H1 (cell line): ENCODE measurements around the gene ZNF575. TPM values are rescaled to one million over a fixed set of nuclear protein-coding genes. Genes with fewer than 3 reads are reported as not detected.

Source experiments
- CTCF ChIA-PET: fragments of 300-600 bp; sonication (Branson Sonifier 250); formaldehyde crosslinking; loops from one replicate; lab custom pipeline; 2021; ENCODE audit not compliant: partially characterized antibody; lab: Charles Lee
- POLR2A ChIA-PET: fragments of 300-600 bp; sonication (Branson Sonifier 250); formaldehyde crosslinking; loops from one replicate; lab custom pipeline; 2021; ENCODE audit warnings: inconsistent platforms; ENCODE audit not compliant: partially characterized antibody; lab: Charles Lee
- DNase-seq, 2 experiments: peaks; one replicate each; pipeline versions ENCODE4 v3.0.0 to v3.0.0-alpha.2; 2010 to 2022; ENCODE audit warnings: low spot score in 2 of 2, low read depth in 1 of 2, mixed read lengths in 1 of 2
- FAIRE-seq: peaks from 2 replicates; lab custom pipeline; 2011; peaks lifted over from hg19 to GRCh38; lab: Jason Lieb, UNC
- H2AFZ ChIP-seq: 2 replicates; pipeline ENCODE4 v1.8.1; 2012; ENCODE audit warnings: low read length, inconsistent platforms
- H2AK5ac ChIP-seq: 2 replicates; pipeline ENCODE4 v1.6.1; 2013; ENCODE audit warnings: low read depth, low read length
- H2BK120ac ChIP-seq: replicated peaks from 2 replicates; pipeline ENCODE3; 2013; ENCODE audit warnings: low read depth, low read length, inconsistent platforms
- H2BK12ac ChIP-seq: 2 replicates; pipeline ENCODE4 v1.6.1; 2013; ENCODE audit warnings: low read depth, low read length
- H2BK15ac ChIP-seq: 2 replicates; pipeline ENCODE4 v1.6.1; 2013; ENCODE audit warnings: low read length
- H2BK20ac ChIP-seq: 2 replicates; pipeline ENCODE4 v1.6.1; 2013; ENCODE audit warnings: low read length
- H2BK5ac ChIP-seq: 2 replicates; pipeline ENCODE4 v1.6.1; 2013; ENCODE audit warnings: low read depth, low read length
- H3K14ac ChIP-seq: 2 replicates; pipeline ENCODE4 v1.6.1; 2013; ENCODE audit warnings: inconsistent platforms; ENCODE audit not compliant: insufficient read length
- H3K18ac ChIP-seq: 2 replicates; pipeline ENCODE4 v1.6.1; 2013; ENCODE audit warnings: low read length; ENCODE audit errors: extremely low read depth
- H3K23ac ChIP-seq: 2 replicates; pipeline ENCODE4 v1.6.1; 2013; ENCODE audit warnings: inconsistent platforms; ENCODE audit not compliant: insufficient read length
- H3K23me2 ChIP-seq: 2 replicates; pipeline ENCODE4 v1.6.1; 2013; ENCODE audit warnings: low read depth, low read length
- H3K27ac ChIP-seq: 2 replicates; pipeline ENCODE4 v1.6.1; 2011; ENCODE audit warnings: low read depth, low read length, inconsistent platforms
- H3K27me3 ChIP-seq, 4 experiments: replicated peaks in 1 of 4; 1 replicate in 1 of 4; 2 replicates in 3 of 4; pipeline versions ENCODE4 v1.6.1 to v1.8.1; 2011 to 2013; ENCODE audit warnings: low read length in 3 of 4, mild to moderate bottlenecking in 3 of 4, inconsistent platforms in 2 of 4, mixed read lengths in 2 of 4, moderate library complexity in 1 of 4; ENCODE audit not compliant: control insufficient read depth in 3 of 4, insufficient read depth in 3 of 4; ENCODE audit errors: extremely low read depth in 1 of 4
- H3K36me3 ChIP-seq, 4 experiments: 2 replicates each; pipeline versions ENCODE4 v1.6.1 to v1.8.1; 2011 to 2013; ENCODE audit warnings: mild to moderate bottlenecking in 4 of 4, low read length in 3 of 4, moderate library complexity in 2 of 4, control low read depth in 1 of 4, inconsistent platforms in 1 of 4; ENCODE audit not compliant: insufficient read depth in 4 of 4, control insufficient read depth in 2 of 4
- H3K4ac ChIP-seq: replicated peaks from 2 replicates; pipeline ENCODE3; 2013; ENCODE audit warnings: low read length, low read depth, mixed read lengths, inconsistent platforms; ENCODE audit not compliant: insufficient read length
- H3K4me1 ChIP-seq, 4 experiments: replicated peaks in 1 of 4; 1 replicate in 1 of 4; 2 replicates in 3 of 4; pipeline versions ENCODE4 v1.6.1 to v1.8.1; 2011 to 2013; ENCODE audit warnings: low read length in 3 of 4, inconsistent platforms in 2 of 4, mixed read lengths in 1 of 4; ENCODE audit not compliant: insufficient read depth in 4 of 4, control insufficient read depth in 3 of 4
- H3K4me2 ChIP-seq, 2 experiments: 2 replicates each; pipeline versions ENCODE4 v1.6.1 to v1.8.1; 2011 to 2013; ENCODE audit warnings: low read depth in 2 of 2, low read length in 2 of 2, control low read depth in 1 of 2, inconsistent platforms in 1 of 2, mild to moderate bottlenecking in 1 of 2; ENCODE audit not compliant: insufficient read depth in 1 of 2
- H3K4me3 ChIP-seq, 4 experiments: fragments of 200-600, 300-600 bp in 1 of 4; sonication (generic), shearing (Covaris generic), sonication (Bioruptor Twin) in 1 of 4; 2 replicates each; pipeline versions ENCODE4 v1.5.1 to v1.8.1; 2011 to 2016; ENCODE audit warnings: low read length in 4 of 4, low read depth in 3 of 4, control low read depth in 2 of 4, inconsistent platforms in 2 of 4, mild to moderate bottlenecking in 2 of 4, mixed read lengths in 1 of 4, moderate library complexity in 1 of 4; ENCODE audit not compliant: insufficient read depth in 2 of 4; ENCODE audit errors: extremely low read depth in 1 of 4
- H3K56ac ChIP-seq: replicated peaks from 2 replicates; pipeline ENCODE3; 2013; ENCODE audit warnings: low read depth, mild to moderate bottlenecking, mixed read lengths, low read length, inconsistent platforms; ENCODE audit not compliant: insufficient read length
- H3K79me1 ChIP-seq: 2 replicates; pipeline ENCODE4 v1.6.1; 2013; ENCODE audit warnings: low read depth, low read length, control low read depth
- H3K79me2 ChIP-seq, 2 experiments: 2 replicates each; pipeline versions ENCODE4 v1.6.1 to v1.8.1; 2012 to 2013; ENCODE audit warnings: low read length in 2 of 2, mild to moderate bottlenecking in 2 of 2, inconsistent platforms in 1 of 2; ENCODE audit not compliant: insufficient read depth in 2 of 2, control insufficient read depth in 1 of 2
- H3K9ac ChIP-seq, 4 experiments: replicated peaks in 1 of 4; 1 replicate in 1 of 4; 2 replicates in 3 of 4; pipeline versions ENCODE4 v1.6.1 to v1.8.1; 2011 to 2013; ENCODE audit warnings: low read depth in 3 of 4, low read length in 3 of 4, control low read depth in 2 of 4, mild to moderate bottlenecking in 2 of 4, moderate library complexity in 2 of 4, inconsistent platforms in 1 of 4; ENCODE audit errors: extremely low read depth in 1 of 4
- H3K9me3 ChIP-seq, 2 experiments: 2 replicates each; pipeline versions ENCODE4 v1.6.1 to v1.8.1; 2012 to 2013; ENCODE audit warnings: mild to moderate bottlenecking in 2 of 2, moderate library complexity in 2 of 2, control low read depth in 1 of 2, inconsistent platforms in 1 of 2, low read depth in 1 of 2, low read length in 1 of 2, mixed read lengths in 1 of 2; ENCODE audit not compliant: insufficient read depth in 2 of 2
- H4K20me1 ChIP-seq, 2 experiments: replicated peaks in 1 of 2; 2 replicates each; pipeline versions ENCODE3 to v1.8.1; 2011 to 2013; ENCODE audit warnings: inconsistent platforms in 2 of 2, low read length in 2 of 2, mild to moderate bottlenecking in 1 of 2; ENCODE audit not compliant: insufficient read depth in 2 of 2, control insufficient read depth in 1 of 2
- H4K5ac ChIP-seq: 2 replicates; pipeline ENCODE4 v1.6.1; 2013; ENCODE audit warnings: low read length, low read depth, mixed read lengths, inconsistent platforms; ENCODE audit not compliant: insufficient read length
- H4K8ac ChIP-seq: 2 replicates; pipeline ENCODE4 v1.8.0; 2013; ENCODE audit warnings: mild to moderate bottlenecking, moderate library complexity, low read length, inconsistent platforms; ENCODE audit not compliant: insufficient read depth; ENCODE audit errors: extremely low read depth
- H4K91ac ChIP-seq: replicated peaks from 2 replicates; pipeline ENCODE3; 2013; ENCODE audit warnings: low read length, mixed read lengths, inconsistent platforms; ENCODE audit not compliant: insufficient read length
- CBX8 ChIP-seq: fragments of 300-800, 300-1000 bp; sonication (generic); IDR thresholded peaks from 2 replicates; pipeline ENCODE4 v1.7.1; 2016; ENCODE audit warnings: low read depth, low read length, borderline replicate concordance
- WGBS, 2 experiments: shearing (Covaris generic) in 1 of 2; methylation state at CpG; one replicate each; pipeline versions ENCODE4 v1.1.6 to v1.1.7; 2013 to 2015; ENCODE audit warnings: low lambda C conversion rate in 2 of 2, mixed read lengths in 2 of 2, inconsistent platforms in 1 of 2, low coverage in 1 of 2, missing lambda C conversion rate in 1 of 2; ENCODE audit not compliant: insufficient replicate concordance in 2 of 2, insufficient coverage in 1 of 2, insufficient read length in 1 of 2; ENCODE audit errors: extremely low coverage in 1 of 2, missing lambda C conversion rate in 1 of 2; 5-methylcytosine and 5-hydroxymethylcytosine counted together
- polyA plus RNA-seq, 7 experiments: library from polyadenylated mRNA; depleted of rRNA in 3 of 7; stranded (reverse) in 5 of 7; unstranded in 2 of 7; fragments of >200 nt in 5 of 7; fragments of 200-250 nt in 2 of 7; gene quantifications; 1 replicate in 5 of 7; 2 replicates in 1 of 7; 4 replicates in 1 of 7; pipeline versions ENCODE4 v1.2.1 to v1.2.3, GENCODE V29; 2011 to 2013; ENCODE audit warnings: missing spikeins in 2 of 7, mixed read lengths in 2 of 7
- total RNA-seq: library from RNA; stranded (reverse); fragmentation: NEBNext Ultra II Directional; extraction: Animal tissue kit (Norgen Biotek cat#: 25700); gene quantifications from 2 replicates; pipeline ENCODE4 v1.2.1, GENCODE V29; 2021

Gene ZNF575
- total and polyA plus RNA-seq, 2 of the 8 experiments (the other 6 are each of a cell fraction or from before 2014, with no cell fraction given), result 0.05 TPM; not detected in 1

DNA sequence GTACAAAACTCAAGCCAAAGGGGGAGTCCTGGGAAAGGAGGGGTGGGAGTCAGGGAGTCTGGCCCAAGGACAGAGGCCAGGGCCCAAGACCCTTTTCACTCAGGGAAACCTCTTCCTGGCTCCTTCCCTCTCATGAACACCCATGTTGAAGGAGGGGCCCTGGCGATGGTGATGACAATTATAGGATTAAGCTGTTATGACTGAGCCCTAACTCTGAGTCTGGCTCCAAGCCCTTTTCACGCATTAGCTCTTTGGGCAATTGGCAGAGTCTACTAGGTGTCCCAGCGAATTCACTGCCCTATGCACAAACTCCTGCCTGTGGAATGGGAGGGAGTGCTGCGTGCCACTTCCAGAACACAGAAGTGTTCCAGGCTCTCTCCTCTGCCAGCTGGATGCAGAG is 20.7 kb downstream of the ZNF575 start:
- Histone ChIP-seq H3K4ac (no peak overlapping the region), H4K91ac (no peak overlapping the region), H2BK5ac (no peak overlapping the region), H3K18ac (no peak overlapping the region), H3K27me3 (no peaks in the 10 kb centered on the region), H3K9me3 (no peaks in the 10 kb centered on the region), H2BK12ac (no peak overlapping the region), H2BK120ac (no peak overlapping the region), H4K8ac (no peak overlapping the region), H3K4me2 (no peak overlapping the region), H2AFZ (no peak overlapping the region), H3K9ac (no peak overlapping the region), H2AK5ac (no peak overlapping the region), H3K23ac (no peak overlapping the region), H3K79me2 (no peaks in the 10 kb centered on the region), H3K14ac (no peak overlapping the region), H3K27ac (no peak overlapping the region), H2BK20ac (no peak overlapping the region), H3K79me1 (0 out of 2 replicates have a peak, but pooled peaks cover 3% of the 10 kb centered on the region), H3K36me3 (peaks cover 5 to 28% (median 17%) of the 10 kb centered on the region in 4 experiments; a peak in 6 of 8 replicates), H3K4me3 (no peak overlapping the region; a peak in 1 of 8 replicates), H3K4me1 (0 out of 7 replicates have a peak, but pooled peaks cover 0 to 2% (median 0%) of the 10 kb centered on the region in 4 experiments), H4K5ac (no peak overlapping the region), H2BK15ac (no peak overlapping the region), H4K20me1 (peaks cover 0 to 4% of the 10 kb centered on the region in 2 experiments), H3K23me2 (no peaks in the 10 kb centered on the region), H3K56ac (no peak overlapping the region)
- ChIA-PET CTCF (interaction anchor here (0.8 to 10.7 kb wide), 8 partner anchors 11 to 106 kb away, joined by 3 to 122 read pairs (median 39); partner anchors contain the start of genes IRGQ, ZNF575 and ZNF576), POLR2A (interaction anchor here (1.6 kb wide), 1 partner anchor 20 kb away, joined by 3 read pairs; the partner anchor contains the start of gene ZNF575)
- FAIRE-seq (no peak), DNase-seq (no peak)
- WGBS, 2 experiments, result 82% methylated on average over 4 of the region's 4 CpGs; no CpG with 5 or more reads in 1 of the 2 experiments
- TF ChIP-seq CBX8, result no peak
